Naive thymus-derived CD4-positive, alpha-beta T cell (primary cell): ENCODE measurements around the gene C4orf46. TPM values are rescaled to one million over a fixed set of nuclear protein-coding genes. Genes with fewer than 3 reads are reported as not detected.

Source experiments
- polyA plus RNA-seq, 2 donors: library from polyadenylated mRNA; unstranded; fragments of 300-500 nt; fragmentation: Illumina TruSeq; gene quantifications; one replicate each; pipeline ENCODE4 v1.2.3, GENCODE V29; 2021
- total RNA-seq, 6 experiments: library from RNA in 5 of 6; stranded (reverse) in 5 of 6; gene quantifications; 1 replicate in 5 of 6; 2 replicates in 1 of 6; pipeline ENCODE4 v1.2.3 and lab custom pipeline; 2021 to 2026

The C4orf46 gene
- total and polyA plus RNA-seq, 7 experiments from 2014 or later = 1.8 to 15.4 (median 4.2) TPM

Other genes with a start within 250 kb of the C4orf46 start
- under 1 TPM in 1 of 5 experiments, not detected in 4; 0.27 TPM for gene RXFP1, start 150.0 kb downstream of the C4orf46 start, total RNA-seq
- gene RXFP1, start 150.0 kb downstream of the C4orf46 start, polyA plus RNA-seq = not detected
- 10 to 100 TPM; 12.5 to 25.8 (median 17.5) TPM for gene ETFDH, start 409 bp upstream of the C4orf46 start, total RNA-seq
- 1 to 10 TPM; 6.5 to 8.7 TPM for gene ETFDH, start 409 bp upstream of the C4orf46 start, polyA plus RNA-seq
- gene PPID, start 51.5 kb upstream of the C4orf46 start, total RNA-seq = 10 to 100 TPM; 13.4 to 46.1 (median 26.5) TPM
- 10 to 100 TPM; 47.0 to 52.0 TPM for gene PPID, start 51.5 kb upstream of the C4orf46 start, polyA plus RNA-seq
- 10 to 100 TPM in 4 of 5 experiments, 1 to 10 TPM in 1; 9.8 to 19.5 (median 11.5) TPM for gene FNIP2, start 97.1 kb upstream of the C4orf46 start, total RNA-seq
- gene FNIP2, start 97.1 kb upstream of the C4orf46 start, polyA plus RNA-seq = 1 to 10 TPM; 2.3 to 3.9 TPM